ENCODE measurements around the gene API5. TPM values are rescaled to one million over a fixed set of nuclear protein-coding genes. Genes with fewer than 3 reads are reported as not detected.

API5 gene
- total RNA-seq (62.9 and 69.1 TPM in 2 replicates), polyA plus RNA-seq (97.4 and 98.6 TPM in 2 replicates), polyA minus RNA-seq (ENCODE audit: low replicate concordance) (17.0 and 20.9 TPM in 2 replicates)
- polyA plus RNA-seq (2012), result 61.8 and 68.2 TPM in 2 replicates

DNA sequence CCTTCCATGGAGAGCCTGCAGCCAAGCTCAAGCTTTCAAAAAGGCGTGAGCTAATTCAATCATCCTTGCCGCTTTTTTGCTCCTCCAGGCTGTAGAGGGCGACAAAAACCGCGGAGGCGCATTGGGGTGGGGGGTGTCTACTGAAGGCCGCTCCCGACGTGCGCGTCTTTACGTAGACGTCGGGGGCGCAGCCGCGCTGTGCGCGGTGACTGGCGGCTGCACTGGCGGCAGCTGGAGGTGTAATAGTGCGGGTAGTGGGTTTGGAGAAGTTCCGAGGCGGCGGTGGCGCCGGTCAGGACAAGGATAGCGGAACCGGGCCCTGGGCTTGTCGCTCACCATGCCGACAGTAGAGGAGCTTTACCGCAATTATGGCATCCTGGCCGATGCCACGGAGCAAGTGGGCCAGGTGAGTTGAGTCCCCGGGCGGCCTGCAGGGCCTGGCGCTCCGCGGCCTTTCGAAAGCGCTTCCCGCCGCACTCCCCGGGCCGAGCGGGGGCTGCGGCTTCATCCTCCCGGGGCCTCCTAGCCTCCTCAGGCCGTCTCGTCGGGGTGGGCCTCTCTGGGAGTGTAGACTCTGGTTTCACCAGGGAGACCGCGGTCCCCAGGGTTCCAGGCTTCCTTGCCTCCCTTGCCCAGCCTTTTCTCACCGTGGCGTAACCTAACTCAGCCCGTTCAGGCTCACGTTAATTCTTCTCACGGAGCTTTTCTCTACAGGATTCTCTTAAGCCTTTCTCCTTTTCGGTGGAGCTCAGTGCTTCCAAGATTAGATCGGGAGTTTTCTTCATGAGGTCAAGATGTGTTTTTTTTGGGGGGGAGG lies at the start of gene API5:
TSS of gene API5 (plus strand) at position 206 of the 817 bp plus-strand sequence. CDS start at position 338, 132 bp downstream.
- Histone ChIP-seq H3K27ac (ENCODE audit: insufficient read depth, low read length) (peak within 1 kb of the TSS; percentile 81), H3K36me3 (ENCODE audit: control insufficient read depth, insufficient read depth, low read length) (no peaks in the 10 kb centered on the region), H3K9ac (ENCODE audit: insufficient read depth, low read length) (peak within 1 kb of the TSS; percentile 68), H3K27me3 (ENCODE audit: control insufficient read depth, insufficient read depth, low read length) (no peaks in the 10 kb centered on the region), H3K4me1 (ENCODE audit: control insufficient read depth, extremely low read depth, insufficient read depth, low read length) (peaks cover 2% of the 10 kb centered on the region), H4K20me1 (ENCODE audit: control insufficient read depth, extremely low read depth, insufficient read depth, low read length) (no peaks in the 10 kb centered on the region), H3K4me2 (ENCODE audit: extremely low read depth, insufficient read depth, low read length) (peak within 1 kb of the TSS; percentile 97), H3K79me2 (ENCODE audit: control insufficient read depth, insufficient read depth, low read length) (peaks cover 49% of the 10 kb centered on the region), H3K9me3 (ENCODE audit: control insufficient read depth, insufficient read depth, low read depth, low read length) (no peaks in the 10 kb centered on the region), H2AFZ (ENCODE audit: low read length) (peak within 1 kb of the TSS; percentile 82), H3K4me3 (replicated peaks in 1 of 4; ENCODE audit: control extremely low read depth in 1 of 4, insufficient read depth in 1 of 4, low read depth in 3 of 4, low read length in 4 of 4) (peak within 1 kb of the TSS; percentile 58 to 97 (median 80))
- no peak for TF ChIP-seq EZH2 (IDR thresholded peaks at IDR 0.05; ENCODE audit: low read length, missing control alignments)
- TF ChIP-seq, protein P1, sequence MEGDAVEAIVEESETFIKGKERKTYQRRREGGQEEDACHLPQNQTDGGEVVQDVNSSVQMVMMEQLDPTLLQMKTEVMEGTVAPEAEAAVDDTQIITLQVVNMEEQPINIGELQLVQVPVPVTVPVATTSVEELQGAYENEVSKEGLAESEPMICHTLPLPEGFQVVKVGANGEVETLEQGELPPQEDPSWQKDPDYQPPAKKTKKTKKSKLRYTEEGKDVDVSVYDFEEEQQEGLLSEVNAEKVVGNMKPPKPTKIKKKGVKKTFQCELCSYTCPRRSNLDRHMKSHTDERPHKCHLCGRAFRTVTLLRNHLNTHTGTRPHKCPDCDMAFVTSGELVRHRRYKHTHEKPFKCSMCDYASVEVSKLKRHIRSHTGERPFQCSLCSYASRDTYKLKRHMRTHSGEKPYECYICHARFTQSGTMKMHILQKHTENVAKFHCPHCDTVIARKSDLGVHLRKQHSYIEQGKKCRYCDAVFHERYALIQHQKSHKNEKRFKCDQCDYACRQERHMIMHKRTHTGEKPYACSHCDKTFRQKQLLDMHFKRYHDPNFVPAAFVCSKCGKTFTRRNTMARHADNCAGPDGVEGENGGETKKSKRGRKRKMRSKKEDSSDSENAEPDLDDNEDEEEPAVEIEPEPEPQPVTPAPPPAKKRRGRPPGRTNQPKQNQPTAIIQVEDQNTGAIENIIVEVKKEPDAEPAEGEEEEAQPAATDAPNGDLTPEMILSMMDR (conservative IDR thresholded peaks at IDR 0.05 in 1 of 2, IDR thresholded peaks at IDR 0.05 in 1 of 2; ENCODE audit: low read depth in 1 of 2, low read length in 2 of 2), result peak; percentile 74 to 78
- DNase-seq (ENCODE audit: low read depth in 2 of 2), result peak; percentile 92 to 94

DNA sequence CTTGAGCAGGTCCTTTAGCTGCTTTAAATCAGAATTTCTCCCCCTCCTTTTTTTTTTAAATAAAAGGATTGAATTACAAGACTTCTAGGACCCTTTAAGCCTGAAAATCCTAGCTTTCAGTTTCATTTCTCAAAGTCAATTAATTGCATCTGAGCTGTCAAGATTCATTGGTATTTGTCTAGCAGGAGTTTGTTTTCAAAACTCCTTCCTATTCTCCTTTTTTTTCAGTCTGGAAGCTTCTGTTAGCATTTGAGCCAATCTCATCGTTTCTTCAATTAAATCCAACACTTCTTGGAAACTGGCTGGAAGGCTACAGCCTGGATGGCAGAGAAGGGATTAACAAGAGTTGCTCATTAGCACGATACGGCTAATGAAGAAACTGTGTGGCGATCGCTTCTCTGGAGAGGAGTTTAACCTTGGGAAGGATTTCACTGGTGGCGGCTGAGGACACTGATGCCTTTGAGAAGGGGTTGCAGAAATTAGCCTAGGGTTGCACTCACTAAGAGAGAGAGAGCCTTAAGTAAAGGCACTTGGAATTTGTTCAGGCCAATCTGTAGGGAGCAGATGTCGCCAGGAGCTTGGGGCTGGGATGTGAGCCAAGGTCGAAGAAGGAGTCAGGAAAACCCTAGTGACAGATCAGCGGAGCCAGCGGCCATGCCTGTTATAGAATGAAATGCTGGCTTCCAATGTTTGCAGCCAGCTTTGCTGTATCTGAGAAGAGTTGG lies 43.8 kb upstream of the API5 start:
- no peak overlapping the region for H3K9ac ChIP-seq (ENCODE audit: insufficient read depth, low read length)
- H3K27me3 ChIP-seq (ENCODE audit: control insufficient read depth, insufficient read depth, low read length), result no peaks in the 10 kb centered on the region
- H4K20me1 ChIP-seq (ENCODE audit: control insufficient read depth, extremely low read depth, insufficient read depth, low read length), result no peaks in the 10 kb centered on the region
- H3K79me2 ChIP-seq (ENCODE audit: control insufficient read depth, insufficient read depth, low read length), result no peaks in the 10 kb centered on the region
- no peaks in the 10 kb centered on the region for H3K9me3 ChIP-seq (ENCODE audit: control insufficient read depth, insufficient read depth, low read depth, low read length)
- no peak for DNase-seq (ENCODE audit: low read depth in 2 of 2)
- no peak overlapping the region for H3K4me2 ChIP-seq (ENCODE audit: extremely low read depth, insufficient read depth, low read length)
- H3K36me3 ChIP-seq (ENCODE audit: control insufficient read depth, insufficient read depth, low read length), result no peaks in the 10 kb centered on the region
- H2AFZ ChIP-seq (ENCODE audit: low read length), result no peak overlapping the region
- H3K4me1 ChIP-seq (ENCODE audit: control insufficient read depth, extremely low read depth, insufficient read depth, low read length), result no peaks in the 10 kb centered on the region
- TF ChIP-seq, protein P1 (conservative IDR thresholded peaks at IDR 0.05 in 1 of 2, IDR thresholded peaks at IDR 0.05 in 1 of 2; ENCODE audit: low read depth in 1 of 2, low read length in 2 of 2), result no peak
- TF ChIP-seq EZH2 (IDR thresholded peaks at IDR 0.05; ENCODE audit: low read length, missing control alignments), result no peak
- H3K27ac ChIP-seq (ENCODE audit: insufficient read depth, low read length), result no peak overlapping the region
- peak overlapping the region in 2 of 4 experiments; percentile 5 to 19 for H3K4me3 ChIP-seq (replicated peaks in 1 of 4; ENCODE audit: control extremely low read depth in 1 of 4, insufficient read depth in 1 of 4, low read depth in 3 of 4, low read length in 4 of 4)

DNA sequence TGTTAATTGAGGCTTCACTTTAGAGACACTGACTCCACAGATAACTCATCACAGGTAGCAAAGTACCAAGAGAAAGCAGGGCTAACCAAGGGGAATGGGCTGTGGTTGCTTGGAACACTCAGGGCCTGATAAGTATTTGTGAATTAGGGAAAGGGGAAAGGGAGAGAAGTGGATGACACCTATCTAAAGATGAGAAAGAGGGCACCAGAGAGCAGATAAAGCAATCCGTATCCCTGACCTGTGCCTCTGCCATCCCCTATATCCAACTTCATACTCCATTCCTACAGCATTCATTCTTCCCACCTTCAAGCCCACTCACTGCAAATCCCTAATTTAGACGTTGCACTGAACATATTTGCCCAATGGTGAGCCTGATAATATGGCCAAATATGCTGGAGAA lies 43.0 kb upstream of the API5 start:
- Histone ChIP-seq H3K79me2 (ENCODE audit: control insufficient read depth, insufficient read depth, low read length) (no peaks in the 10 kb centered on the region), H3K4me3 (replicated peaks in 1 of 4; ENCODE audit: control extremely low read depth in 1 of 4, insufficient read depth in 1 of 4, low read depth in 3 of 4, low read length in 4 of 4) (no peak overlapping the region), H3K27me3 (ENCODE audit: control insufficient read depth, insufficient read depth, low read length) (no peaks in the 10 kb centered on the region), H3K4me1 (ENCODE audit: control insufficient read depth, extremely low read depth, insufficient read depth, low read length) (no peaks in the 10 kb centered on the region), H2AFZ (ENCODE audit: low read length) (no peak overlapping the region), H3K36me3 (ENCODE audit: control insufficient read depth, insufficient read depth, low read length) (no peaks in the 10 kb centered on the region), H3K27ac (ENCODE audit: insufficient read depth, low read length) (no peak overlapping the region), H3K9ac (ENCODE audit: insufficient read depth, low read length) (no peak overlapping the region), H3K9me3 (ENCODE audit: control insufficient read depth, insufficient read depth, low read depth, low read length) (no peaks in the 10 kb centered on the region), H4K20me1 (ENCODE audit: control insufficient read depth, extremely low read depth, insufficient read depth, low read length) (no peaks in the 10 kb centered on the region), H3K4me2 (ENCODE audit: extremely low read depth, insufficient read depth, low read length) (no peak overlapping the region)
- DNase-seq (ENCODE audit: low read depth in 2 of 2), result no peak
- TF ChIP-seq, protein P1 (conservative IDR thresholded peaks at IDR 0.05 in 1 of 2, IDR thresholded peaks at IDR 0.05 in 1 of 2; ENCODE audit: low read depth in 1 of 2, low read length in 2 of 2), result no peak
- TF ChIP-seq EZH2 (IDR thresholded peaks at IDR 0.05; ENCODE audit: low read length, missing control alignments), result no peak

Measured in fibroblast of lung (primary cell).